ENCODE measurements around the gene AUTS2.

DNA sequence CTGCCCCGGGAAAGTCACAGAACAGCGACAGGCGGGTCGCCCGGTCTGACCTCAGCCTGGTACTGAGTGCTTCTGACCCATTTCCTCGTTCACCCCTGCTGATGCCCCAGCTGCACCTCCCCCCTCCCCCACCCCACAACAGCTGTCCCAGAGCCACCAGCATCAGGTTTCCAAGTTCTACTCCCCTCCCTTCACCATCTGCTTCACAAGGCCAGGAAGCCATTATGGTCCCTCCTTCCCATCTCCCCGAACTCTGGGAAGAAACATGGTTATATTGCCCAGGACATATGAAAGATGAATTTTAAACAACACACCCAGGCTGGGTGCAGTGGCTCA, 1231.8 kb downstream of the AUTS2 start:
- TF ChIP-seq ELF4 (CRISPR knock-in tag; IDR thresholded peaks at IDR 0.05; ENCODE audit: low read depth) = no peak
- TF ChIP-seq, protein P1, sequence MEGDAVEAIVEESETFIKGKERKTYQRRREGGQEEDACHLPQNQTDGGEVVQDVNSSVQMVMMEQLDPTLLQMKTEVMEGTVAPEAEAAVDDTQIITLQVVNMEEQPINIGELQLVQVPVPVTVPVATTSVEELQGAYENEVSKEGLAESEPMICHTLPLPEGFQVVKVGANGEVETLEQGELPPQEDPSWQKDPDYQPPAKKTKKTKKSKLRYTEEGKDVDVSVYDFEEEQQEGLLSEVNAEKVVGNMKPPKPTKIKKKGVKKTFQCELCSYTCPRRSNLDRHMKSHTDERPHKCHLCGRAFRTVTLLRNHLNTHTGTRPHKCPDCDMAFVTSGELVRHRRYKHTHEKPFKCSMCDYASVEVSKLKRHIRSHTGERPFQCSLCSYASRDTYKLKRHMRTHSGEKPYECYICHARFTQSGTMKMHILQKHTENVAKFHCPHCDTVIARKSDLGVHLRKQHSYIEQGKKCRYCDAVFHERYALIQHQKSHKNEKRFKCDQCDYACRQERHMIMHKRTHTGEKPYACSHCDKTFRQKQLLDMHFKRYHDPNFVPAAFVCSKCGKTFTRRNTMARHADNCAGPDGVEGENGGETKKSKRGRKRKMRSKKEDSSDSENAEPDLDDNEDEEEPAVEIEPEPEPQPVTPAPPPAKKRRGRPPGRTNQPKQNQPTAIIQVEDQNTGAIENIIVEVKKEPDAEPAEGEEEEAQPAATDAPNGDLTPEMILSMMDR (IDR thresholded peaks at IDR 0.05) = no peak
- TF ChIP-seq, protein P2, sequence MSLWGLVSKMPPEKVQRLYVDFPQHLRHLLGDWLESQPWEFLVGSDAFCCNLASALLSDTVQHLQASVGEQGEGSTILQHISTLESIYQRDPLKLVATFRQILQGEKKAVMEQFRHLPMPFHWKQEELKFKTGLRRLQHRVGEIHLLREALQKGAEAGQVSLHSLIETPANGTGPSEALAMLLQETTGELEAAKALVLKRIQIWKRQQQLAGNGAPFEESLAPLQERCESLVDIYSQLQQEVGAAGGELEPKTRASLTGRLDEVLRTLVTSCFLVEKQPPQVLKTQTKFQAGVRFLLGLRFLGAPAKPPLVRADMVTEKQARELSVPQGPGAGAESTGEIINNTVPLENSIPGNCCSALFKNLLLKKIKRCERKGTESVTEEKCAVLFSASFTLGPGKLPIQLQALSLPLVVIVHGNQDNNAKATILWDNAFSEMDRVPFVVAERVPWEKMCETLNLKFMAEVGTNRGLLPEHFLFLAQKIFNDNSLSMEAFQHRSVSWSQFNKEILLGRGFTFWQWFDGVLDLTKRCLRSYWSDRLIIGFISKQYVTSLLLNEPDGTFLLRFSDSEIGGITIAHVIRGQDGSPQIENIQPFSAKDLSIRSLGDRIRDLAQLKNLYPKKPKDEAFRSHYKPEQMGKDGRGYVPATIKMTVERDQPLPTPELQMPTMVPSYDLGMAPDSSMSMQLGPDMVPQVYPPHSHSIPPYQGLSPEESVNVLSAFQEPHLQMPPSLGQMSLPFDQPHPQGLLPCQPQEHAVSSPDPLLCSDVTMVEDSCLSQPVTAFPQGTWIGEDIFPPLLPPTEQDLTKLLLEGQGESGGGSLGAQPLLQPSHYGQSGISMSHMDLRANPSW (CRISPR knock-in tag; conservative IDR thresholded peaks at IDR 0.05; ENCODE audit: low read depth) = no peak
- TF ChIP-seq RELA (CRISPR knock-in tag; IDR thresholded peaks at IDR 0.05; ENCODE audit: borderline replicate concordance) = no peak
- TF ChIP-seq, protein P3, sequence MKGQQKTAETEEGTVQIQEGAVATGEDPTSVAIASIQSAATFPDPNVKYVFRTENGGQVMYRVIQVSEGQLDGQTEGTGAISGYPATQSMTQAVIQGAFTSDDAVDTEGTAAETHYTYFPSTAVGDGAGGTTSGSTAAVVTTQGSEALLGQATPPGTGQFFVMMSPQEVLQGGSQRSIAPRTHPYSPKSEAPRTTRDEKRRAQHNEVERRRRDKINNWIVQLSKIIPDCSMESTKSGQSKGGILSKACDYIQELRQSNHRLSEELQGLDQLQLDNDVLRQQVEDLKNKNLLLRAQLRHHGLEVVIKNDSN (CRISPR knock-in tag; IDR thresholded peaks at IDR 0.05) = no peak
- TF ChIP-seq, protein P4, sequence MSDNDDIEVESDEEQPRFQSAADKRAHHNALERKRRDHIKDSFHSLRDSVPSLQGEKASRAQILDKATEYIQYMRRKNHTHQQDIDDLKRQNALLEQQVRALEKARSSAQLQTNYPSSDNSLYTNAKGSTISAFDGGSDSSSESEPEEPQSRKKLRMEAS (CRISPR knock-in tag; IDR thresholded peaks at IDR 0.05) = no peak
- TF ChIP-seq, protein P5, sequence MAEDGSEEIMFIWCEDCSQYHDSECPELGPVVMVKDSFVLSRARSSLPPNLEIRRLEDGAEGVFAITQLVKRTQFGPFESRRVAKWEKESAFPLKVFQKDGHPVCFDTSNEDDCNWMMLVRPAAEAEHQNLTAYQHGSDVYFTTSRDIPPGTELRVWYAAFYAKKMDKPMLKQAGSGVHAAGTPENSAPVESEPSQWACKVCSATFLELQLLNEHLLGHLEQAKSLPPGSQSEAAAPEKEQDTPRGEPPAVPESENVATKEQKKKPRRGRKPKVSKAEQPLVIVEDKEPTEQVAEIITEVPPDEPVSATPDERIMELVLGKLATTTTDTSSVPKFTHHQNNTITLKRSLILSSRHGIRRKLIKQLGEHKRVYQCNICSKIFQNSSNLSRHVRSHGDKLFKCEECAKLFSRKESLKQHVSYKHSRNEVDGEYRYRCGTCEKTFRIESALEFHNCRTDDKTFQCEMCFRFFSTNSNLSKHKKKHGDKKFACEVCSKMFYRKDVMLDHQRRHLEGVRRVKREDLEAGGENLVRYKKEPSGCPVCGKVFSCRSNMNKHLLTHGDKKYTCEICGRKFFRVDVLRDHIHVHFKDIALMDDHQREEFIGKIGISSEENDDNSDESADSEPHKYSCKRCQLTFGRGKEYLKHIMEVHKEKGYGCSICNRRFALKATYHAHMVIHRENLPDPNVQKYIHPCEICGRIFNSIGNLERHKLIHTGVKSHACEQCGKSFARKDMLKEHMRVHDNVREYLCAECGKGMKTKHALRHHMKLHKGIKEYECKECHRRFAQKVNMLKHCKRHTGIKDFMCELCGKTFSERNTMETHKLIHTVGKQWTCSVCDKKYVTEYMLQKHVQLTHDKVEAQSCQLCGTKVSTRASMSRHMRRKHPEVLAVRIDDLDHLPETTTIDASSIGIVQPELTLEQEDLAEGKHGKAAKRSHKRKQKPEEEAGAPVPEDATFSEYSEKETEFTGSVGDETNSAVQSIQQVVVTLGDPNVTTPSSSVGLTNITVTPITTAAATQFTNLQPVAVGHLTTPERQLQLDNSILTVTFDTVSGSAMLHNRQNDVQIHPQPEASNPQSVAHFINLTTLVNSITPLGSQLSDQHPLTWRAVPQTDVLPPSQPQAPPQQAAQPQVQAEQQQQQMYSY (CRISPR knock-in tag; IDR thresholded peaks at IDR 0.05) = no peak
- TF ChIP-seq ATF1 (CRISPR knock-in tag; IDR thresholded peaks at IDR 0.05) = no peak
- TF ChIP-seq KAT7 (CRISPR knock-in tag; IDR thresholded peaks at IDR 0.05; ENCODE audit: borderline replicate concordance) = no peak
- TF ChIP-seq, protein P6, sequence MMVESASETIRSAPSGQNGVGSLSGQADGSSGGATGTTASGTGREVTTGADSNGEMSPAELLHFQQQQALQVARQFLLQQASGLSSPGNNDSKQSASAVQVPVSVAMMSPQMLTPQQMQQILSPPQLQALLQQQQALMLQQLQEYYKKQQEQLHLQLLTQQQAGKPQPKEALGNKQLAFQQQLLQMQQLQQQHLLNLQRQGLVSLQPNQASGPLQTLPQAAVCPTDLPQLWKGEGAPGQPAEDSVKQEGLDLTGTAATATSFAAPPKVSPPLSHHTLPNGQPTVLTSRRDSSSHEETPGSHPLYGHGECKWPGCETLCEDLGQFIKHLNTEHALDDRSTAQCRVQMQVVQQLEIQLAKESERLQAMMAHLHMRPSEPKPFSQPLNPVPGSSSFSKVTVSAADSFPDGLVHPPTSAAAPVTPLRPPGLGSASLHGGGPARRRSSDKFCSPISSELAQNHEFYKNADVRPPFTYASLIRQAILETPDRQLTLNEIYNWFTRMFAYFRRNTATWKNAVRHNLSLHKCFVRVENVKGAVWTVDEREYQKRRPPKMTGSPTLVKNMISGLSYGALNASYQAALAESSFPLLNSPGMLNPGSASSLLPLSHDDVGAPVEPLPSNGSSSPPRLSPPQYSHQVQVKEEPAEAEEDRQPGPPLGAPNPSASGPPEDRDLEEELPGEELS (CRISPR knock-in tag; IDR thresholded peaks at IDR 0.05) = no peak
- TF ChIP-seq ZBTB21 (CRISPR knock-in tag; IDR thresholded peaks at IDR 0.05; ENCODE audit: borderline replicate concordance) = no peak
- TF ChIP-seq ETV6 (CRISPR knock-in tag; IDR thresholded peaks at IDR 0.05) = no peak
